HepG2 (cell line): Measurements from ENCODE around the gene WWC1. TPM values are rescaled to one million over a fixed set of nuclear protein-coding genes. Genes with fewer than 3 reads are reported as not detected.

Experiments used
- BCL3 ChIP-seq: sonication (generic); formaldehyde crosslinking; IDR thresholded peaks from 2 replicates; pipeline ENCODE4 v1.5.1; 2020; ENCODE audit warnings: mild to moderate bottlenecking, missing genetic modification reagents, moderate library complexity
- CHCHD3 ChIP-seq: sonication (generic); formaldehyde crosslinking; IDR thresholded peaks from 2 replicates; pipeline ENCODE4 v1.8.0; 2022; ENCODE audit warnings: mild to moderate bottlenecking, missing genetic modification reagents, moderate library complexity
- HMGA1 ChIP-seq: sonication (generic); formaldehyde crosslinking; conservative IDR thresholded peaks from 2 replicates; pipeline ENCODE4 v1.4.0; 2020; ENCODE audit warnings: missing genetic modification reagents
- MLXIP ChIP-seq: sonication (generic); formaldehyde crosslinking; IDR thresholded peaks from 2 replicates; pipeline ENCODE4 v1.9.0; 2021; ENCODE audit warnings: missing genetic modification reagents, borderline replicate concordance
- TFDP2 ChIP-seq: sonication (generic); formaldehyde crosslinking; IDR thresholded peaks from 2 replicates; pipeline ENCODE4 v1.4.0; 2020; ENCODE audit warnings: missing genetic modification reagents
- ZNF605 ChIP-seq: sonication (generic); formaldehyde crosslinking; IDR thresholded peaks from 2 replicates; pipeline ENCODE4 v1.8.0; 2022; ENCODE audit warnings: mild to moderate bottlenecking, missing genetic modification reagents
- ZNF614 ChIP-seq: IDR thresholded peaks from 2 replicates; pipeline ENCODE4 v1.6.1; 2018; ENCODE audit warnings: missing biosample characterization, missing genetic modification reagents, inconsistent platforms, borderline replicate concordance
- polyA plus RNA-seq, 8 experiments: library from polyadenylated mRNA; depleted of rRNA in 3 of 8; stranded (reverse) in 7 of 8; unstranded in 1 of 8; fragments of >200 nt; fragmentation: Illumina TruSeq in 4 of 8; extraction: Trizol in 4 of 8; gene quantifications; 2 replicates each; pipeline versions ENCODE4 v1.2.1 to v1.2.3, GENCODE V29; 2011 to 2016; ENCODE audit warnings: low read depth in 4 of 8, missing spikeins in 1 of 8, mixed read lengths in 1 of 8; ENCODE audit not compliant: insufficient read depth in 1 of 8
- total RNA-seq, 5 experiments: library from RNA; depleted of rRNA; stranded (reverse); fragments of >200 nt; fragmentation: Illumina TruSeq; extraction: Trizol; gene quantifications; 2 replicates each; pipeline ENCODE4 v1.2.3, GENCODE V29; 2016; ENCODE audit warnings: low read depth in 1 of 5

WWC1 gene
- total and polyA plus RNA-seq, 2 of the 13 experiments (the other 11 are each of a cell fraction or from before 2014, with no cell fraction given) = 8.3 to 17.9 TPM

- TF ChIP-seq TFDP2 (no peak), ZNF605 (CRISPR knock-in tag) (no peak), CHCHD3 (CRISPR knock-in tag) (no peak), MLXIP (CRISPR knock-in tag) (no peak), HMGA1 (no peak), ZNF614 (no peak), BCL3 (CRISPR knock-in tag) (no peak)
Observed at GRCh38 chr5:168424594-168425323, 133.3 kb downstream of the WWC1 start (continued).
